Keratinocyte (primary cell): ENCODE data around the gene EAPP. TPM values are rescaled to one million over a fixed set of nuclear protein-coding genes. Genes with fewer than 3 reads are reported as not detected.
"Not testable (repeated sequence)": the region's sequence is repeated elsewhere in the genome, so short reads cannot be mapped to it uniquely, and the experiment has no call there.

Experiments
- DNase-seq: peaks from one replicate; pipeline ENCODE4 v3.0.0-alpha.2; 2011; ENCODE audit warnings: low read depth, missing footprints, low spot score
- FAIRE-seq: peaks from 2 replicates; lab custom pipeline; 2011; peaks lifted over from hg19 to GRCh38; lab: Jason Lieb, UNC
- H2AFZ ChIP-seq: 2 replicates; pipeline ENCODE4 v1.6.0; 2012; ENCODE audit warnings: low read length, control low read depth, inconsistent platforms; ENCODE audit not compliant: control insufficient read depth
- H3K27ac ChIP-seq: 2 replicates; pipeline ENCODE4 v1.5.1; 2011; ENCODE audit warnings: low read length; ENCODE audit not compliant: control insufficient read depth, insufficient read depth
- H3K27me3 ChIP-seq: 3 replicates; pipeline ENCODE4 v1.6.0; 2011; ENCODE audit warnings: low read length; ENCODE audit not compliant: control insufficient read depth, insufficient read depth; ENCODE audit errors: extremely low read depth
- H3K36me3 ChIP-seq, 2 experiments: 2 replicates in 1 of 2; 3 replicates in 1 of 2; pipeline ENCODE4 v1.5.1; 2011; ENCODE audit warnings: low read length in 2 of 2, mild to moderate bottlenecking in 1 of 2; ENCODE audit not compliant: control insufficient read depth in 2 of 2, insufficient read depth in 2 of 2; ENCODE audit errors: extremely low read depth in 1 of 2
- H3K4me1 ChIP-seq: 3 replicates; pipeline ENCODE4 v1.5.1; 2011; ENCODE audit warnings: low read length; ENCODE audit not compliant: control insufficient read depth, insufficient read depth; ENCODE audit errors: extremely low read depth
- H3K4me2 ChIP-seq: 3 replicates; pipeline ENCODE4 v1.6.0; 2011; ENCODE audit warnings: low read depth, low read length; ENCODE audit not compliant: control insufficient read depth, insufficient read depth; ENCODE audit errors: extremely low read depth
- H3K4me3 ChIP-seq, 3 experiments: fragments of 200-600 bp in 1 of 3; sonication (generic) in 1 of 3; 2 replicates in 2 of 3; 3 replicates in 1 of 3; pipeline ENCODE4 v1.5.1; 2011 to 2016; ENCODE audit warnings: low read length in 3 of 3, mild to moderate bottlenecking in 3 of 3, control low read depth in 2 of 3, inconsistent platforms in 1 of 3, low read depth in 1 of 3, mixed read lengths in 1 of 3, mixed run types in 1 of 3, moderate library complexity in 1 of 3; ENCODE audit not compliant: control insufficient read depth in 2 of 3, insufficient read depth in 2 of 3; ENCODE audit errors: extremely low read depth in 1 of 3
- H3K79me2 ChIP-seq: 2 replicates; pipeline ENCODE4 v1.6.0; 2012; ENCODE audit warnings: low read length; ENCODE audit not compliant: control insufficient read depth, insufficient read depth
- H3K9ac ChIP-seq: 3 replicates; pipeline ENCODE4 v1.6.0; 2011; ENCODE audit warnings: low read length; ENCODE audit not compliant: control insufficient read depth, insufficient read depth; ENCODE audit errors: extremely low read depth
- H3K9me1 ChIP-seq: 3 replicates; pipeline ENCODE4 v1.6.0; 2011; ENCODE audit warnings: low read length; ENCODE audit not compliant: control insufficient read depth, insufficient read depth; ENCODE audit errors: extremely low read depth
- H3K9me3 ChIP-seq: 2 replicates; pipeline ENCODE4 v1.5.1; 2012; ENCODE audit warnings: low read depth, low read length; ENCODE audit not compliant: control insufficient read depth
- H4K20me1 ChIP-seq: 3 replicates; pipeline ENCODE4 v1.6.0; 2011; ENCODE audit warnings: low read length; ENCODE audit not compliant: control insufficient read depth, insufficient read depth; ENCODE audit errors: extremely low read depth
- CTCF ChIP-seq, 3 experiments: IDR thresholded peaks in 1 of 3; conservative IDR thresholded peaks in 1 of 3; optimal IDR thresholded peaks in 1 of 3; 2 replicates in 2 of 3; 3 replicates in 1 of 3; pipeline versions ENCODE3 to v1.5.1; 2011; ENCODE audit warnings: low read length in 3 of 3, mild to moderate bottlenecking in 3 of 3, moderate library complexity in 2 of 3, control low read depth in 1 of 3, inconsistent platforms in 1 of 3; ENCODE audit not compliant: insufficient read depth in 2 of 3; ENCODE audit errors: extremely low read depth in 1 of 3
- EZH2 ChIP-seq: IDR thresholded peaks from one replicate; pipeline ENCODE4 v1.6.1; 2012; ENCODE audit warnings: inconsistent platforms, mild to moderate bottlenecking, low read length, moderate library complexity
- dilution Hi-C: fragments of 300-500 bp; cut with MboI; formaldehyde crosslinking; loops from one replicate; pipeline ENCODE4 v1.7.0; 2020; ENCODE audit warnings: low sequenced_read_pairs; ENCODE audit not compliant: extremely low pct_ligation_motif_present
- polyA plus RNA-seq, 5 experiments: library from polyadenylated mRNA; depleted of rRNA in 3 of 5; stranded (reverse) in 3 of 5; stranded (forward) in 1 of 5; unstranded in 1 of 5; fragments of >200 nt; gene quantifications; 1 replicate in 1 of 5; 2 replicates in 3 of 5; 3 replicates in 1 of 5; pipeline versions ENCODE4 v1.2.1 to v1.2.3, GENCODE V29; 2011 to 2012; ENCODE audit warnings: missing spikeins in 2 of 5, low read depth in 1 of 5, low replicate concordance in 1 of 5

Gene EAPP
- polyA plus RNA-seq, 1 donor (not counting 4 experiments of a cell fraction or from before 2014, with no cell fraction given): 45.3 TPM

- no peak overlapping the region for H3K9ac ChIP-seq
- no peaks in the 10 kb centered on the region for H4K20me1 ChIP-seq
- DNase-seq (no peak), FAIRE-seq (no peak)
- no peaks in the 10 kb centered on the region for H3K9me1 ChIP-seq
- no peak overlapping the region for H3K27ac ChIP-seq
- no peak overlapping the region for H2AFZ ChIP-seq
- H3K4me2 ChIP-seq: no peak overlapping the region
- H3K4me3 ChIP-seq: no peak overlapping the region
- H3K4me1 ChIP-seq: no peaks in the 10 kb centered on the region
- dilution Hi-C loops: no loop called here
- H3K79me2 ChIP-seq: no peaks in the 10 kb centered on the region
- no peaks in the 10 kb centered on the region for H3K27me3 ChIP-seq
- no peaks in the 10 kb centered on the region for H3K9me3 ChIP-seq
- no peak for TF ChIP-seq CTCF (optimal IDR thresholded peaks at IDR 0.05 in 1 of 3, IDR thresholded peaks at IDR 0.05 in 1 of 3, conservative IDR thresholded peaks at IDR 0.05 in 1 of 3; ENCODE audit: extremely low read depth in 1 of 3, insufficient read depth in 2 of 3, low read length in 3 of 3)
- TF ChIP-seq EZH2: no peak
- H3K36me3 ChIP-seq: peaks cover 10 to 16% of the 10 kb centered on the region in 2 experiments
Measured at GRCh38 chr14:34568803-34569202, 29.3 kb upstream of the EAPP start.

- TF ChIP-seq EZH2: no peak
- no peak for TF ChIP-seq CTCF (optimal IDR thresholded peaks at IDR 0.05 in 1 of 3, IDR thresholded peaks at IDR 0.05 in 1 of 3, conservative IDR thresholded peaks at IDR 0.05 in 1 of 3; ENCODE audit: extremely low read depth in 1 of 3, insufficient read depth in 2 of 3, low read length in 3 of 3)
- no peak overlapping the region for H2AFZ ChIP-seq
- H3K9ac ChIP-seq: no peak overlapping the region
- H3K27ac ChIP-seq: no peak overlapping the region
- no peaks in the 10 kb centered on the region for H3K9me1 ChIP-seq
- no peaks in the 10 kb centered on the region for H3K27me3 ChIP-seq
- no peak overlapping the region for H3K4me3 ChIP-seq
- dilution Hi-C loops: no loop called here
- no peaks in the 10 kb centered on the region for H3K9me3 ChIP-seq
- FAIRE-seq (no peak), DNase-seq (no peak)
- no peaks in the 10 kb centered on the region for H3K4me1 ChIP-seq
- H4K20me1 ChIP-seq: no peaks in the 10 kb centered on the region
- H3K79me2 ChIP-seq: no peaks in the 10 kb centered on the region
- no peak overlapping the region for H3K4me2 ChIP-seq
- H3K36me3 ChIP-seq: peaks cover 6 to 8% of the 10 kb centered on the region in 2 experiments
Measured at GRCh38 chr14:34562776-34563150, 23.3 kb upstream of the EAPP start.

GRCh38 chr14:34562037-34562775 is 22.7 kb upstream of the EAPP start:
- H3K9me3 ChIP-seq, H4K20me1 ChIP-seq, H3K4me2 ChIP-seq, H3K9me1 ChIP-seq, H3K36me3 ChIP-seq, H3K27me3 ChIP-seq, H3K79me2 ChIP-seq, H3K9ac ChIP-seq, H3K27ac ChIP-seq, DNase-seq, H3K4me3 ChIP-seq, H3K4me1 ChIP-seq, H2AFZ ChIP-seq, FAIRE-seq, dilution Hi-C loops: not testable (repeated sequence)

GRCh38 chr14:34556498-34556829 is 17.0 kb upstream of the EAPP start:
- H3K9ac ChIP-seq, DNase-seq, H3K9me3 ChIP-seq, H3K27ac ChIP-seq, FAIRE-seq, dilution Hi-C loops, H3K4me1 ChIP-seq, H3K27me3 ChIP-seq, H3K4me2 ChIP-seq, H2AFZ ChIP-seq, H3K36me3 ChIP-seq, H3K79me2 ChIP-seq, H4K20me1 ChIP-seq, H3K4me3 ChIP-seq, H3K9me1 ChIP-seq: not testable (repeated sequence)
